Fibroblast of skin of back (primary cell): ENCODE measurements around the gene C9orf40. TPM values are rescaled to one million over a fixed set of nuclear protein-coding genes. Genes with fewer than 3 reads are reported as not detected.

ENCODE experiments used
- DNase-seq: peaks from one replicate; pipeline ENCODE4 v3.0.0-alpha.2; 2013
- polyA plus RNA-seq, 2 experiments: library from polyadenylated mRNA; unstranded; fragments of 120-200 nt; gene quantifications; one replicate each; pipeline ENCODE4 v1.2.1, GENCODE V29; 2013; ENCODE audit not compliant: insufficient read length in 2 of 2

C9orf40 gene
- 9.1 TPM for polyA plus RNA-seq (2013, experiment 1 of 2; ENCODE audit: insufficient read length)
- polyA plus RNA-seq (2013, experiment 2 of 2; ENCODE audit: insufficient read length): 4.0 TPM

GRCh38 chr9:74952201-74953151 is at the start of gene C9orf40:
TSS of gene C9orf40 (minus strand) at chr9:74952912. CDS start at chr9:74952611, 301 bp downstream.
- DNase-seq: peak; percentile 84

- peak; percentile 77 for DNase-seq
These were observed 49.2 kb upstream of the C9orf40 start for GRCh38 chr9:75001719-75002421.

GRCh38 chr9:75000835-75001234 is 48.1 kb upstream of the C9orf40 start:
- DNase-seq: no peak

- DNase-seq: no peak
These were observed 32.3 kb upstream of the C9orf40 start for GRCh38 chr9:74985041-74985440.

- no peak for DNase-seq
These were observed 31.0 kb upstream of the C9orf40 start for GRCh38 chr9:74983709-74984108.

GRCh38 chr9:74979844-74980243 is 27.1 kb upstream of the C9orf40 start:
- DNase-seq: no peak

GRCh38 chr9:74977287-74977686 is 24.6 kb upstream of the C9orf40 start:
- no peak for DNase-seq

GRCh38 chr9:74975538-74975937 is 22.8 kb upstream of the C9orf40 start:
- no peak for DNase-seq

GRCh38 chr9:74974558-74974957 is 21.8 kb upstream of the C9orf40 start:
- no peak for DNase-seq

- DNase-seq: no peak
These were observed 21.0 kb upstream of the C9orf40 start for GRCh38 chr9:74973714-74974113.

- DNase-seq: no peak
These were observed 10.3 kb upstream of the C9orf40 start for GRCh38 chr9:74963056-74963455.

- DNase-seq: no peak
These were observed 8.8 kb upstream of the C9orf40 start for GRCh38 chr9:74961496-74961895.

GRCh38 chr9:74960561-74960960 is 7.8 kb upstream of the C9orf40 start:
- DNase-seq: peak; percentile 42

GRCh38 chr9:74958587-74958986 is 5.9 kb upstream of the C9orf40 start:
- DNase-seq: no peak

GRCh38 chr9:74953235-74953751 is 581 bp upstream of the C9orf40 start:
- peak; percentile 28 for DNase-seq

- peak; percentile 34 for DNase-seq
These were observed 974 bp downstream of the C9orf40 start for GRCh38 chr9:74951725-74952151.

GRCh38 chr9:74951107-74951720 is 1.5 kb downstream of the C9orf40 start:
- DNase-seq: no peak

- peak; percentile 2 for DNase-seq
These were observed 2.6 kb downstream of the C9orf40 start for GRCh38 chr9:74949859-74950855.

GRCh38 chr9:74948937-74949336 is 3.8 kb downstream of the C9orf40 start:
- DNase-seq: no peak

GRCh38 chr9:74946686-74947085 is 6.0 kb downstream of the C9orf40 start:
- DNase-seq: no peak

GRCh38 chr9:74942801-74943200 is 9.9 kb downstream of the C9orf40 start:
- DNase-seq: peak; percentile 24
